ENCODE measurements around the gene EFCAB7. TPM values are rescaled to one million over a fixed set of nuclear protein-coding genes. Genes with fewer than 3 reads are reported as not detected.

EFCAB7 gene
- total and polyA plus RNA-seq, 2 donors (not counting 3 experiments of a cell fraction or from before 2014, with no cell fraction given), result 1.4 to 7.1 TPM

DNA sequence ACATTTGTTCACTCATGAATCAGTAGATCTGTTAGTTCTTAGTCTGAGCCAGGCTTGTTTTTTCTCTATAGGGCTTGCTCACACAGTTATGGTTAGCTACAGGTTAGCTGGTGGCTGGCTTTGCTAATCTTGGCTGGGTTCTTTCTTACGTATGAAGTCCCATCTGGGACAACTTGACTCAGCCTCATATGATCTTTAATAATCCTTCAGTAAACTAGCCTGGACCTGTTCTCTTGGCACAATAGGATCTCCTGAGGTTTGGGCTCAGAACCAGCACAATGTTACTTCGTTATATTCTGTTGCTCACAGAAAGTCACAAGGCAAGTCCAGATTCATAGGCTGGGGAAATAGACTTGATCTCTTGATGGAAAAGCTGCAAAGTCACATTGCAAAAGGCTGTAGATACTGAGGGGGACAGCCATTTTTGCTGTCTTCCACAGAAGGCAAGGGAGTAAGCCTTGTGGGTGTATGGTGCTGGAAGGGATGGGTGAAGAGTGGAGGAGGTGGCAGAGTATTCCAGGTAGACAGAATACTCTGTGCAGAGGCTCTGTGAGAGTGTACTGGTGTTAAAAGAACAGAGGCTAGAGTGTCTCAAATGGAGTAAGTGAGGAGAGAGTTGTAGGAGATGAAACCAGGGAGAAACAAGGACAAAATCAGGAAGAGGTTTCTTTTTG is 24.4 kb downstream of the EFCAB7 start:
- ChIA-PET POLR2A (no interaction called here), CTCF (interaction anchor here (1.2 to 2.3 kb wide), 2 partner anchors 10 kb away, joined by 6 to 10 read pairs; no protein-coding TSS in a partner anchor)
- H3K79me2 ChIP-seq (ENCODE audit: control insufficient read depth, insufficient read depth, low read length), result no peaks in the 10 kb centered on the region
- FAIRE-seq, result no peak
- H3K9me3 ChIP-seq (replicated peaks; ENCODE audit: control insufficient read depth, insufficient read depth, low read length), result no peaks in the 10 kb centered on the region
- no peaks in the 10 kb centered on the region for H3K36me3 ChIP-seq (ENCODE audit: control insufficient read depth in 2 of 2, extremely low read depth in 1 of 2, insufficient read depth in 2 of 2, low read length in 2 of 2)
- no peak for DNase-seq (ENCODE audit: low read depth, low spot score)
- H3K27me3 ChIP-seq (ENCODE audit: control insufficient read depth in 2 of 2, insufficient read depth in 2 of 2, low read length in 2 of 2), result no peaks in the 10 kb centered on the region
- no peak overlapping the region for H3K4me3 ChIP-seq (replicated peaks in 1 of 3; ENCODE audit: insufficient read depth in 1 of 3, low read depth in 1 of 3, low read length in 3 of 3)
- dilution Hi-C loops (cut with MboI; ENCODE audit: extremely low pct_ligation_motif_present, low sequenced_read_pairs), result no loop called here
- H2AFZ ChIP-seq (ENCODE audit: low read depth, low read length), result no peak overlapping the region
- no peak overlapping the region for H3K4me2 ChIP-seq (ENCODE audit: insufficient read depth, low read length)
- BruUV-seq (replicated peaks), result no TSS peak
- H3K9ac ChIP-seq (replicated peaks; ENCODE audit: extremely low read depth, insufficient read depth, low read length), result no peak overlapping the region
- H3K9me1 ChIP-seq (replicated peaks; ENCODE audit: control insufficient read depth, extremely low read depth, insufficient read depth, low read length), result no peaks in the 10 kb centered on the region
- H3K4me1 ChIP-seq (ENCODE audit: control insufficient read depth, extremely low read depth, insufficient read depth, low read length), result no peaks in the 10 kb centered on the region
- TF ChIP-seq, protein P1, sequence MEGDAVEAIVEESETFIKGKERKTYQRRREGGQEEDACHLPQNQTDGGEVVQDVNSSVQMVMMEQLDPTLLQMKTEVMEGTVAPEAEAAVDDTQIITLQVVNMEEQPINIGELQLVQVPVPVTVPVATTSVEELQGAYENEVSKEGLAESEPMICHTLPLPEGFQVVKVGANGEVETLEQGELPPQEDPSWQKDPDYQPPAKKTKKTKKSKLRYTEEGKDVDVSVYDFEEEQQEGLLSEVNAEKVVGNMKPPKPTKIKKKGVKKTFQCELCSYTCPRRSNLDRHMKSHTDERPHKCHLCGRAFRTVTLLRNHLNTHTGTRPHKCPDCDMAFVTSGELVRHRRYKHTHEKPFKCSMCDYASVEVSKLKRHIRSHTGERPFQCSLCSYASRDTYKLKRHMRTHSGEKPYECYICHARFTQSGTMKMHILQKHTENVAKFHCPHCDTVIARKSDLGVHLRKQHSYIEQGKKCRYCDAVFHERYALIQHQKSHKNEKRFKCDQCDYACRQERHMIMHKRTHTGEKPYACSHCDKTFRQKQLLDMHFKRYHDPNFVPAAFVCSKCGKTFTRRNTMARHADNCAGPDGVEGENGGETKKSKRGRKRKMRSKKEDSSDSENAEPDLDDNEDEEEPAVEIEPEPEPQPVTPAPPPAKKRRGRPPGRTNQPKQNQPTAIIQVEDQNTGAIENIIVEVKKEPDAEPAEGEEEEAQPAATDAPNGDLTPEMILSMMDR (IDR thresholded peaks at IDR 0.05; ENCODE audit: extremely low read depth in 1 of 2, insufficient read depth in 1 of 2, low read depth in 1 of 2, low read length in 2 of 2), result no peak
- no peak for TF ChIP-seq GATA2 (IDR thresholded peaks at IDR 0.05; ENCODE audit: insufficient read depth, insufficient read length, low read depth, low read length)
- TF ChIP-seq POLR2A (IDR thresholded peaks at IDR 0.05; ENCODE audit: low read depth, low read length), result no peak
- TF ChIP-seq, protein P2, sequence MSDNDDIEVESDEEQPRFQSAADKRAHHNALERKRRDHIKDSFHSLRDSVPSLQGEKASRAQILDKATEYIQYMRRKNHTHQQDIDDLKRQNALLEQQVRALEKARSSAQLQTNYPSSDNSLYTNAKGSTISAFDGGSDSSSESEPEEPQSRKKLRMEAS (IDR thresholded peaks at IDR 0.05; ENCODE audit: insufficient read depth, insufficient read length), result no peak
- no peak for TF ChIP-seq FOS (IDR thresholded peaks at IDR 0.05; ENCODE audit: borderline replicate concordance, insufficient read depth, low read length)
- TF ChIP-seq EZH2 (IDR thresholded peaks at IDR 0.05; ENCODE audit: borderline replicate concordance, low read depth, low read length, severe bottlenecking), result no peak
- no peak for TF ChIP-seq JUN (IDR thresholded peaks at IDR 0.05; ENCODE audit: borderline replicate concordance, insufficient read depth, insufficient read length, low read depth)
- TF ChIP-seq MYC (IDR thresholded peaks at IDR 0.05; ENCODE audit: low read depth, low read length), result no peak
- no peak for TF ChIP-seq POLR2AphosphoS5 (IDR thresholded peaks at IDR 0.05; ENCODE audit: insufficient read depth, low read depth, low read length)
- H3K27ac ChIP-seq (ENCODE audit: insufficient read depth, low read depth, low read length), result no peak overlapping the region
- intact Hi-C loops (cut with micrococcal nuclease), result no loop called here
- no peaks in the 10 kb centered on the region for H4K20me1 ChIP-seq (replicated peaks; ENCODE audit: control insufficient read depth, extremely low read depth, insufficient read depth, low read length)

All from endothelial cell of umbilical vein (primary cell).